Cardiac atrium fibroblast (primary cell): ENCODE results near the gene CAMK4. TPM values are rescaled to one million over a fixed set of nuclear protein-coding genes. Genes with fewer than 3 reads are reported as not detected.

Experiments
- total RNA-seq: library from RNA; depleted of rRNA; stranded (reverse); fragments of >200 nt; gene quantifications from 2 replicates; pipeline ENCODE4 v1.2.3, GENCODE V29; 2015

CAMK4 gene
- 0.18 and 0.97 TPM in 2 replicates for total RNA-seq

DNA sequence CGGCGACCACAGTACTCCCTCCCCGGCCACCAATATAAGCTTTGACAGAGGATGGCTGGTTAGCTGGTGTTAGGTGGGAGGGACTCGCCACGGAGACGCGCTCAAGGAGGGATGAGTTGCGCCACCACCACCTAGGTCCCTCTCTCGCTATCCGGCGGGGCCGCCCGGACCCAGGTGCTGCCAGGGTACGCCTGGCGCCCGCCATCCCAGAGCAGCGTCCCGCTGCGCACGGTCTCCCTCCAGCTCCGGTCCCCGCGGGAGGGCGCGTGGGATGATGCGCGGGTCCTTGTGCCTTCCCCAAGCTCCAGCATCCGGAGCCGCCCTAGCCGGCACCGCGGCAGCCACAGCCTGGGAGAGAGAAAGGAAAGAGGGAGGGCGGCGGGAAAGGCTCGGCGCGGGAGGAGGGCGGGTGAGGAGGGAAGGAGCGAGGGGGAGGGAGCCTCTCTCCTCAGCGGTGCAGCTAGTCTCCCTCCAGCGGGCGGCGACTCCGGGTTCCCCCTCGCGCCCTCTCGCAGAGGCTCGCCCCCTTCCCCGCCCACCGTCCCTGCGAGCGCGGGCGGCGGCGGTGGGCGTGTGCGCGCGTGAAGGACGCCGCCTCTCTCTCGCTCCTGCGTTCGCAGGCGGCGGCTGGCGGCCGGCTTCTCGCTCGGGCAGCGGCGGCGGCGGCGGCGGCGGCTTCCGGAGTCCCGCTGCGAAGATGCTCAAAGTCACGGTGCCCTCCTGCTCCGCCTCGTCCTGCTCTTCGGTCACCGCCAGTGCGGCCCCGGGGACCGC is at the start of gene CAMK4:
Gene CAMK4 (plus strand): TSS at position 598 of the 774 bp plus-strand sequence. CDS start 100 bp downstream, at position 698.

DNA sequence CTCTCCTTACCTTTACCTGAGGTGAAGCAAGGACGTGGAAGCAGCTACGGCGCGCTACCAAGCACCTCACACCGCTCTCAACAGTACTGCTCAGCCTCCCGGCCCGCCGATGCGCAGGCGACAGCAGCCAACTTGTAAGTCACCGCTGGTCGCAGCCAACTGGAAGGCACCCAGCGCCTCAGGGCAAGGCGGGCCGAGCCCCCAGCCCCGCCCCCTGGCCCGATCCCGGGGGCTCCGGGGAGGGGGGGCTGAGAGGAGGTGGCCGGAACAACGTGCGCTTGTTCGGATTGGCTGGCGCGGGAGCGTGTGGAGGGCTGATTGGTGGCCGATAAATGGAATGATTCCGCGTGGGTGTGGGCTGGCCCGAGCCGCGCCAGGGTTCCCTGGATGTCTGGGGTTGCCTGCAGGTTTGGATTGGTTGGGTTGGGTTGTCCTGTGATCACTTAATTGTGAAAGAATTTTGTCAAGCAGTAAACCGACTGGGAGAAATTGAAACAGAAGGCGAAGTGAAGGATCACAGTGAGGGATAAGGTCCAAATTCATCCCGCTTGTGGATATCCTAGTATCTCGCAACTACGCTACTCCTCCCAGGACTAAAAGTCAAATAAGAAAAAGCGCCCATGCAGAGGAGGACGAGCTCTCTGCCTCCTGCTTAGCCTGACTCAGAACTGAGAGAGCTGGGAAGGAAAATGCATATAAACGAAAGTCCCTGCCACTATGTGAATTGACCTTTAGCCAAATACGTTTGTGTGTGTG is 288.4 kb downstream of the CAMK4 start, which contains the start of gene STARD4:
Gene STARD4 (minus strand): TSS at position 161 of the 756 bp plus-strand sequence. CDS start 5,102 bp downstream, outside the sequence.

Other genes starting within 250 kb of the CAMK4 start
- gene TSLP, start 152.7 kb upstream of the CAMK4 start, total RNA-seq = 0.32 and 0.72 TPM in 2 replicates
- gene WDR36, start 132.0 kb upstream of the CAMK4 start, total RNA-seq = 24.4 and 27.4 TPM in 2 replicates